GM10847 (cell line): ENCODE measurements around the gene RAMP1.

ENCODE experiments used
- POLR2A ChIP-seq: IDR thresholded peaks from 2 replicates; pipeline ENCODE4 v1.6.1; 2011; ENCODE audit not compliant: insufficient read length; ENCODE audit errors: extremely low read depth

The RAMP1 gene

DNA sequence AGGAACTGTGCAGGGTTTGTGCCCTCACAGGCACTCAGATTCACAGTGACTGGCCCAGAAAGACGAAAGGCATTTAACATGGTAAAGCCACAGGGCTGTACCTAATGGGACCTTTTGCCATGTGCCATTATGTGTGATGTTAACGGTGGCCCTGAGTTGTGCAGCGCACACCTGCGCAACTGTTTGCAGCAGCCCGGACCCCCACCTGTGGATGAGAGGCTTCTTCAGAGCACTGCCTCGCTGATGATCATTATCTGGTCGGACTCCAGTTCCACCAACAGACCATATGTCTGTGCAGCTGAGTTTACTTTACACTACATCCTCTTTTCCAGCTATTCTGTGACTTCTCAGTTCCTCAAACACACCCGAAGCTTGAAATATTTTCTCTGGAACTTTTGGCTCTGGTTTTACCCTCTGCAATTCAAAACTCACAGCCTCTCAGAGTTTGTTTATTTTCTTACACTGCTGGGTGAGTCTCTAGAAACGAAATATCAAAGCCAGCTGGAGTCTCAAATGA lies 71.8 kb downstream of the RAMP1 start:
- no peak for TF ChIP-seq POLR2A

GRCh38 chr2:237932731-237933131 lies 73.3 kb downstream of the RAMP1 start:
- TF ChIP-seq POLR2A: no peak

GRCh38 chr2:237934186-237934585 lies 74.8 kb downstream of the RAMP1 start:
- TF ChIP-seq POLR2A: no peak

DNA sequence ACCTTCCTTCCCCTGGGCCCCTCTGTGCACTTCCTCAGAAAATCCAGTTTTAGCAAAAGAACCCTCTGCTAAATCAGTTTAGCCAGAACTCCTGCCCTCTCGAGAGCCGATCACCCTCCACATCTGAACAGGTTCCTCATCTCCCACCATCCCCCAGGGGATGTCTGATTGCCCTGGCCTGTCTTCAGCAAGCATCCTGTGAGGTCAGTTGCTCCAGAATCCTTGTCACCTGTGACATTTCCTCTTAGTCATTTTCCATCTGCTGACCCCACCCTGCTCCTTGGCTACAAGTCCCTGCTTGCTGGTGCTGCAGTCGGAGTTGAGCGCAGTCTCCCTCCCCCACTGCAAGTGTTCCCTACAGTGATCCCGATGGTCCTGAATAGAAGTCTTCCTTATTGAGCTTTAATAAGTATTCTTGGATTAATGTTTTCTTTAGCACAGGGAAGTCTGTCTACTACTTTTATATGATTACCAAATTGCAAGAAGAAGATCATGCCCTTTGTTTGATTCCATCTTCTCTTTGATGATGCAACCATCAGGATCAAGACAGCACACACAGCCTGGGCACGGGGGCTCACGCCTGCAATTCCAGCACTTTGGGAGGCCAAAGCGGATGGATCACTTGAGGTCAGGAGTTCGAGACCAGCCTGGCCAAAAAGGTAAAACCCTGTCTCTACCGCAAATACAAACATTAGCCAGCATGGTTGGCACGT lies 76.5 kb downstream of the RAMP1 start:
- TF ChIP-seq POLR2A: no peak

- TF ChIP-seq POLR2A: no peak
Observed at GRCh38 chr2:237939251-237939650, 79.8 kb downstream of the RAMP1 start.

GRCh38 chr2:237940828-237941227 lies 81.4 kb downstream of the RAMP1 start:
- no peak for TF ChIP-seq POLR2A

GRCh38 chr2:237941239-237941638 lies 81.8 kb downstream of the RAMP1 start:
- TF ChIP-seq POLR2A: no peak

GRCh38 chr2:237942513-237942899 lies 83.1 kb downstream of the RAMP1 start:
- no peak for TF ChIP-seq POLR2A

DNA sequence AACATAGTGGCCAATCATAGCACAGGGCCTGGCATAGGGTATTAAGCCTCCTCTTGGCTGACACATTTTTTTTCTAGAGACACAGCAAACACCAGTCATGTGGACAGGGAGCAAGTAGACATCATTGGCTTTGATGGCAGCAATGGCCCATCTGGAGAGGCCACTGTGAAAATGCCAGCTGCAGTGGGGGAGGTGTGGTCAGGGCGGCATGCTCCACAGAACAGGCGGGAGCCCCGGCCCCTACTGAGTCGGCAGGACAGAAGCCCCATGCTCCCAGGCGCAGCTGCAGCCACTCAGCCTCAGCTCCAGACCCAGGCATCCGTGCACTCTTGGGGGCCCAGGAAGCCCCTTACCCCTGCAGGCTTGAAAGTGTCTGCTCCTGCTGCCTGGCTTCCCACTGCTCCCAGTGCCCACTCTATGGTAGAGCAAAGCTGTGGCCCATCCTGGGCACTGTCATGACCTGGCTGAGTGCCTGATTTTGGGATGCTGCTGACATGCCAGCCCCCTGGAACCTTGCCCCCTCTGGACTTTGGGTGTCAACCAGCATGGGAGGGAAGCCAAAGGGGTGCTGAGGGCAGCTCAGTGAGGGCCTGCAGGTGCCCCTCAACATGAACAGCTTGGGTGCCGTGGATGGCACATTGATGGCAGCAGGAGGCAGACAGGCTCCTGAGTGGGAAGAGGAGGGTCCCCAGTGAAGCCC lies 84.1 kb downstream of the RAMP1 start:
- TF ChIP-seq POLR2A: no peak

GRCh38 chr2:237944302-237944701 lies 84.9 kb downstream of the RAMP1 start:
- TF ChIP-seq POLR2A: no peak

DNA sequence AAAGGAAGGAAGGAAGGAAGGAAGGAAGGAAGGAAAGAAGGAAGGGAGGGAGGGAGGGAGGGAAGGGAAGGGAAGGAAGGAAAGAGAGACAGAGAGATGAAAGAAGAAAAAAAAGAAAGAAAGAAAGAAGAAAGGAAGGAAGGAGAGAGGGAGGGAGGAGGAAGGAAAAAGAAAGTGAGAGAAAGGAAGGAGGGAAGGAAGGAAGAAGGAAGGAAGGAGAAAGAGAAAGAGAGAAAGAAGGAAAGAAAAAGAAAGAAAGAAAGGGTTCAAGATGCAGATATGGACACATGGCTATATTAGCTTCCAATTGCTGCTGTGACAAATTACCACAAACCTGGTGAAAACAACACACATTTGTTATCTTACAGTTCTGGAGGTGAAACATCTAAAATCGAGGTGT lies 87.0 kb downstream of the RAMP1 start:
- TF ChIP-seq POLR2A: no peak

- no peak for TF ChIP-seq POLR2A
Observed at GRCh38 chr2:237951878-237952277, 92.5 kb downstream of the RAMP1 start.

DNA sequence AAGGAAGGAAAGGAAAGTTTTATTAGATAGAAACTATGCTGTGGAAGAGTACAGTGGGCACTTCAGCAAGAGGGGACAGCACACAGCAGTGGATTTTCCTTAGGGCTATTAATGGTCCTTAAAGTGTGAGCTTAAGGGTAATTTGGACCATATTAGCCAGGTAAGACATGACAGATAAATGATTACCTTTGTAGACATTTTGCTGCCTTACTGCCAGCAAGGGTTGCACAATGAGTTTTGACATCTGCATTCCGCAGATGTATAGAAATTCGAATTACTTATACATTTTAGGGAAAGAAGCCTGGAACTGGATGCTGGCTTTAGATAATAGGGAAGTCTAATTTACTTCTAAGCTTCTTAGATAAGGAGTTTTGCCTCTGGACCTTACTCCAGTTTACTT lies 93.4 kb downstream of the RAMP1 start:
- no peak for TF ChIP-seq POLR2A

GRCh38 chr2:237955640-237956401 lies 96.4 kb downstream of the RAMP1 start:
- no peak for TF ChIP-seq POLR2A

DNA sequence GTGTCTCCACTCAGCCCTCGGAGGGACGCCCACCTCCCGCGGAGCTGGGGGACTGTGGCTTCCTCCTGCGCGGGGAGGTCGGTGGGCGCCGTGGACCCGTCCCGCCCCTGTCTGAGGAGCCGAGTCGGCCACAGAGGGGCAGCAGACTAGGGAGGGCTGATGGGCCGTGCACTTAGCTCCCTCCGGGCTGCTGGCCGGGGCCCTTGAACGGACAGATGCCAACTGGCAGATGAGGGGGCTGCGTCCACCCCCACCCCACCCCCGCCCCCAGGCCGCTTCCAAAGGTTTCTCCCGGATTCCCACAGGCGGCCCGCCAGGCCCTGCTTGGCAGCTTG lies 96.9 kb downstream of the RAMP1 start:
- no peak for TF ChIP-seq POLR2A

- no peak for TF ChIP-seq POLR2A
Observed at GRCh38 chr2:237961637-237962036, 102.2 kb downstream of the RAMP1 start.
